DMS53 treated with DMSO at 0.1 percent for 48 hours (cell line): ENCODE data around the gene TMPRSS6.
"Not testable (repeated sequence)": the region's sequence is repeated elsewhere in the genome, so short reads cannot be mapped to it uniquely, and the experiment has no call there.

Experiments used
- DNase-seq: peaks from one replicate; lab custom pipeline; 2025; ENCODE audit not compliant: unreplicated experiment; lab: John Stamatoyannopoulos, UW

TMPRSS6 gene

GRCh38 chr22:37090920-37091695 lies 18.4 kb downstream of the TMPRSS6 start:
- DNase-seq: no peak

GRCh38 chr22:37089434-37089833 lies 20.1 kb downstream of the TMPRSS6 start:
- no peak for DNase-seq

- no peak for DNase-seq
Observed at GRCh38 chr22:37088750-37089408, 20.6 kb downstream of the TMPRSS6 start.

GRCh38 chr22:37088108-37088605 lies 21.4 kb downstream of the TMPRSS6 start:
- no peak for DNase-seq

GRCh38 chr22:37086184-37086583 lies 23.3 kb downstream of the TMPRSS6 start:
- no peak for DNase-seq

GRCh38 chr22:37084385-37084784 lies 25.1 kb downstream of the TMPRSS6 start:
- no peak for DNase-seq

GRCh38 chr22:37083914-37084313 lies 25.6 kb downstream of the TMPRSS6 start:
- DNase-seq: no peak

- DNase-seq: no peak
Observed at GRCh38 chr22:37082251-37082873, 27.2 kb downstream of the TMPRSS6 start.

GRCh38 chr22:37080838-37081237 lies 28.7 kb downstream of the TMPRSS6 start:
- DNase-seq: no peak

- DNase-seq: no peak
Observed at GRCh38 chr22:37080438-37080837, 29.1 kb downstream of the TMPRSS6 start.

GRCh38 chr22:37079668-37080171 lies 29.8 kb downstream of the TMPRSS6 start:
- DNase-seq: no peak

- DNase-seq: no peak
Observed at GRCh38 chr22:37079158-37079557, 30.4 kb downstream of the TMPRSS6 start.

- no peak for DNase-seq
Observed at GRCh38 chr22:37077802-37078448, 31.6 kb downstream of the TMPRSS6 start.

GRCh38 chr22:37075822-37076433 lies 33.6 kb downstream of the TMPRSS6 start:
- DNase-seq: no peak

- DNase-seq: no peak
Observed at GRCh38 chr22:37075046-37075445, 34.5 kb downstream of the TMPRSS6 start.

- DNase-seq: no peak
Observed at GRCh38 chr22:37074537-37074936, 35.0 kb downstream of the TMPRSS6 start.

- DNase-seq: no peak
Observed at GRCh38 chr22:37072673-37073072, 36.8 kb downstream of the TMPRSS6 start.

- not testable (repeated sequence) for DNase-seq
Observed at GRCh38 chr22:37071850-37072592, 37.5 kb downstream of the TMPRSS6 start.

GRCh38 chr22:37070744-37071143 lies 38.8 kb downstream of the TMPRSS6 start:
- DNase-seq: no peak

GRCh38 chr22:37070334-37070733 lies 39.2 kb downstream of the TMPRSS6 start:
- no peak for DNase-seq
